NCI-H2081 treated with DMSO at 0.1 percent for 48 hours (cell line): ENCODE results near the gene ITIH2.
"Not testable (repeated sequence)": the region's sequence is repeated elsewhere in the genome, so short reads cannot be mapped to it uniquely, and the experiment has no call there.

ENCODE experiments used
- DNase-seq: peaks from one replicate; lab custom pipeline; 2025; lab: John Stamatoyannopoulos, UW

ITIH2 gene, protein sequence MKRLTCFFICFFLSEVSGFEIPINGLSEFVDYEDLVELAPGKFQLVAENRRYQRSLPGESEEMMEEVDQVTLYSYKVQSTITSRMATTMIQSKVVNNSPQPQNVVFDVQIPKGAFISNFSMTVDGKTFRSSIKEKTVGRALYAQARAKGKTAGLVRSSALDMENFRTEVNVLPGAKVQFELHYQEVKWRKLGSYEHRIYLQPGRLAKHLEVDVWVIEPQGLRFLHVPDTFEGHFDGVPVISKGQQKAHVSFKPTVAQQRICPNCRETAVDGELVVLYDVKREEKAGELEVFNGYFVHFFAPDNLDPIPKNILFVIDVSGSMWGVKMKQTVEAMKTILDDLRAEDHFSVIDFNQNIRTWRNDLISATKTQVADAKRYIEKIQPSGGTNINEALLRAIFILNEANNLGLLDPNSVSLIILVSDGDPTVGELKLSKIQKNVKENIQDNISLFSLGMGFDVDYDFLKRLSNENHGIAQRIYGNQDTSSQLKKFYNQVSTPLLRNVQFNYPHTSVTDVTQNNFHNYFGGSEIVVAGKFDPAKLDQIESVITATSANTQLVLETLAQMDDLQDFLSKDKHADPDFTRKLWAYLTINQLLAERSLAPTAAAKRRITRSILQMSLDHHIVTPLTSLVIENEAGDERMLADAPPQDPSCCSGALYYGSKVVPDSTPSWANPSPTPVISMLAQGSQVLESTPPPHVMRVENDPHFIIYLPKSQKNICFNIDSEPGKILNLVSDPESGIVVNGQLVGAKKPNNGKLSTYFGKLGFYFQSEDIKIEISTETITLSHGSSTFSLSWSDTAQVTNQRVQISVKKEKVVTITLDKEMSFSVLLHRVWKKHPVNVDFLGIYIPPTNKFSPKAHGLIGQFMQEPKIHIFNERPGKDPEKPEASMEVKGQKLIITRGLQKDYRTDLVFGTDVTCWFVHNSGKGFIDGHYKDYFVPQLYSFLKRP

DNA sequence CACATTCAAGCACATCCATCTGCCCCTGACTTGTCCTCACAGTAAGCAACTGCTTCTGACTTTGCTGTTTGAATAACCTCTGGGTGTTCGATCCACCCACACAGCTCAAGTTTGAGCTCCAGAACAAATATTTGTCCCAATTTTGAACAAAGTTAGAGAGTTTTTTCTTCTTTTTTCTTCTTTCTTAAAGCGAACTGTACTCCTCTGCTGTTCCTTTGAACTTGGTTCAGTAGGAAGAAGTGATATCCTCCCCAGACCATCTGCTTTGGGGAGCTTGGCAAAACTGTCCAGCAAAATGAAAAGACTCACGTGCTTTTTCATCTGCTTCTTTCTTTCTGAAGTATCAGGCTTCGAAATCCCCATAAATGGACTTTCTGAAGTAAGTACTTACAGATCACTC, at the start of gene ITIH2:
Gene ITIH2 (plus strand): TSS at position 177 of the 400 bp plus-strand sequence. CDS start 119 bp downstream, at position 296.
- no peak for DNase-seq

DNA sequence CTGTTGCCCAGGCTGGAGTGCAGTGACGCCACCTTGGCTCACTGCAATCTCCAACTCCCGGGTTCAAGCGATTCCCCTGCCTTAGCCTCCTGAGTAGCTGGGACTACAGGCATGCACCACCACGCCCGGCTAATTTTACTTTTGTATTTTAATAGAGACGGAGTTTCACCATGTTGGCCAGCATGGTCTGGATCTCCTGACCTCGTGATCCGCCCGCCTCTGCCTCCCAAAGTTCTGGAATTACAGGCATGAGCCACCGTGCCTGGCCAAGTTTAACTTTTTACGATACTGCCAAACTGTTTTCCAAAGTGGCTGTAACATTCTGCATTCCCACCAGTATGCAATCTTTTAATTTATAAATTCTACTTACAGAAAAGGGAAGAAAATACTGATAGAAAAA, 46.0 kb upstream of the ITIH2 start:
- DNase-seq = not testable (repeated sequence)

DNA sequence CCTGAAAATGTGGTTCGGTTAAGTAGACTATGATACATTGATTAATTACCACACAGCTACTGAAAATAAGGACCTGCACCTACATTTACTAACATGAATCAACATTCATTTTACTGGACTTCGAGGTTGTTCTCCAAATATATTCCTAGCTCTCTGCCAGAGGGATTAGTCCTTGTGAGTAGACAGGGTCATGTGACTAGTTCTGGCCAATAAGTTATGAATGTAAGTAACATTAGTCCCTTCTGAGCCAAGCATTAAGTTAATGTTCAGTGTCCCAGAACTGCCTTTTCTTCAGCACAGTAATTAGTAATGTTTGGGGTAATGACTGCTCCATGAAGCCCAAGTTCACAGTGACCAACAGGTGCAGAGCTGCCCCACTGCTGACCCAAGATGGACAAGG, 45.6 kb upstream of the ITIH2 start:
- no peak for DNase-seq

DNA sequence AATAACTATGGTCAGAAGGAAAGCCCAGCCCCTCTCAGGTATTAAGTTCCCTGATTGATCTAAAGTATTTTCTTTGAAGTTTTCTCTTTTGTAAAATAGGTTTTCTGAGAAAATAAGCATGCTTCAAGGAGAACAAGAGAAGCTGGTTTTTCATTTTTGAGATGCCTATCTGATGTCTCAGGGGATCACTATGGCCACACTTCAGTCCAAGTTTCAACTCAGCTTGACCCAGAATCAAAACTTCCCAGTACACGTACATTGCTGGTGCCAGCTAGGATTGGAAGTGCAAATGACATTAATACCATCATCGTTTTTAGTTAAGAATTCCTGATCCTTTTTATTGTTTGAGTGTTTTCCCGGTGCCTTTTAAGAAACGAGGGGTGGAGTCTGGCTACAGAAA, 43.6 kb upstream of the ITIH2 start:
- DNase-seq = no peak

DNA sequence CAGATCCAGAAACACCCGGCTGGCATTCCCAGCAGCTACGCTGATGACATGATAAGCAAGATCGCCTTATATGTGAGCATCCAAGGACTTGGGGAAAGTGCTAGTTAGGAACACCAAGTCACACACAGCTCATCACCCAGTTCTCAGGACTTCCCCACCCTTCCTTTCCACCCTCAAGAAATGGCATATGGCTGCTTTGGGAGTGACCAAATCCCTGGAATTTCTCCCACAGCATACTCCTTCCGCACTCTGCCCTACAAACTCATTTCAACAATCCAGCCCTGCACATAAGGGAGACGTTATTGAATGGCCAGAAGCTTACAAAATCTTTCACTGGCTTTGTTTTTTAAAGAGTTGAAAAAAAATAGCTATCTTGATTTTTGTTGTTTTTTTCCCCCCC, 40.6 kb upstream of the ITIH2 start:
- DNase-seq = no peak

DNA sequence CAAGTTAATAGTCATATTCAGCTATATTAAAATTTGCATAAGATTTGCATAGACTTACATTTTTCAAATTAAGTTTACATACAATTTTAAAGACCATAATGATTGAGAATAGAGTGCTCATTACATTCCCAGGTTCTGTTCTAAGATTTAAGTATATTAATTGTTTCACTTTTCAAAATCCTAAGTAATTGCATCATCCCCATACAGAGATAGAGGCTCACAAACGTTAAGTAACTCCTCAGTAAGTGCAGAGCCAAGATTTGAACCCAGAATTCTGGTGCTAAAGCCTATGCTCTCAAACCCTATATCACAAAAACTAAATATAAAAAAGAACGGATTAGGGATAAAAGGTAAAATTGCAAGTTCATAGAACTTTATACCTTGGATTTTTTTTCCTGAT, 38.4 kb upstream of the ITIH2 start:
- no peak for DNase-seq

DNA sequence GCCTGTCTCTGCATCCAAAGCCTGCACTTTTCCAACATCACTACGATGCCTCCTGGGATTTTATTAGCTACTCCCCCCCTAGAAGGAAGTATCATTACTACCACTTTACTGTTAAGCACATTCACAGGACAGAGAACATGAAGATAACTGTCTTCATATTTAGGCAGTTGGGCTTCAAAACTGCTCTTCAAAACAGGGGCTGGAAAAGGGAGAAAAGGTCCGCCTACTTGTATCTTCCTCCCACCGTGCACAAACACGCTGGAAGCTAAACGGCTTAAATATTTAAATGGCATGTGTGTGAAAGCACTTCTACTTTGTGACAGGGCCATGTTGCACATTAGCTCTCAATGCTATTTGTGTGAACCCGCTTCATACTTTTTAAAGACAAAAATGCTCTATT, 37.3 kb upstream of the ITIH2 start:
- no peak for DNase-seq

DNA sequence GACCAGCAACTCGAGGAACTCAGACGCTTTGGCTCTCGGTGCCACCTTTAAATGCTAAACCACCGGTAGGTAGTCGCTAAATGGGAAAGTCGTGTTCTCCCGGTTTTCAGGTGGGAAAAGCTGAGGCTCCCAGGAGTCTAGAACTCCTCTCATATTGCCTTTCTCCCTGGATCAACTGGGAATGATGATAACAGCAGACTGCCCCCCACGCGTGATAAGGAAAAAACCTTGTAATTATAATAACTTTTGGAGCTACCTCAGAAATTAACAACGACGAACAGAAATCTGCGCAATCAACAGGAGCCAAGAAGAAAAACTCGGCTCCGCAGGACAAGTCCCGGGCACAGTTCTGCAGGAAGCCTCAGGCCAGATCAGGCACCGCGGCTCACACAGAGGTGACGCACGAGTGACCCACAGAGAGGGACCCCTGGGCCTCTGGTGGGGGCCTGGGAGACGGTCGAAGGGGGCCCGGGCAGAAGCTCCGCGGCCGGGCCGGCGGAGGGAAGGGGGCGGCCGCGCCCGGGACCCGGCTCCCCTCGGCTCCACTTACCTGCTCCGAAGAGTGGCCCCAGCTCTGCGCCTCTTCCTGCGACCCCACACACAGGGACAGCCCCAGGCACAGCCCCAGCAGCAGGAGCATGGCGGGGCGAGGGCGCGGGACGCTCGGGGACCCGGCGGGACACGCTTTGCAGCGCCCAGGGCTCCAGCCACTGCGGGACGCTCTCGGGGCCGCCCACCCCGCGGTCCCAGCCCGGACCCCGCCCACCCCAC, 36.7 kb upstream of the ITIH2 start, which contains the start of gene ITIH5:
Gene ITIH5 (minus strand): TSS at position 714 of the 771 bp plus-strand sequence. CDS start 74 bp downstream, at position 640.
- no peak for DNase-seq

DNA sequence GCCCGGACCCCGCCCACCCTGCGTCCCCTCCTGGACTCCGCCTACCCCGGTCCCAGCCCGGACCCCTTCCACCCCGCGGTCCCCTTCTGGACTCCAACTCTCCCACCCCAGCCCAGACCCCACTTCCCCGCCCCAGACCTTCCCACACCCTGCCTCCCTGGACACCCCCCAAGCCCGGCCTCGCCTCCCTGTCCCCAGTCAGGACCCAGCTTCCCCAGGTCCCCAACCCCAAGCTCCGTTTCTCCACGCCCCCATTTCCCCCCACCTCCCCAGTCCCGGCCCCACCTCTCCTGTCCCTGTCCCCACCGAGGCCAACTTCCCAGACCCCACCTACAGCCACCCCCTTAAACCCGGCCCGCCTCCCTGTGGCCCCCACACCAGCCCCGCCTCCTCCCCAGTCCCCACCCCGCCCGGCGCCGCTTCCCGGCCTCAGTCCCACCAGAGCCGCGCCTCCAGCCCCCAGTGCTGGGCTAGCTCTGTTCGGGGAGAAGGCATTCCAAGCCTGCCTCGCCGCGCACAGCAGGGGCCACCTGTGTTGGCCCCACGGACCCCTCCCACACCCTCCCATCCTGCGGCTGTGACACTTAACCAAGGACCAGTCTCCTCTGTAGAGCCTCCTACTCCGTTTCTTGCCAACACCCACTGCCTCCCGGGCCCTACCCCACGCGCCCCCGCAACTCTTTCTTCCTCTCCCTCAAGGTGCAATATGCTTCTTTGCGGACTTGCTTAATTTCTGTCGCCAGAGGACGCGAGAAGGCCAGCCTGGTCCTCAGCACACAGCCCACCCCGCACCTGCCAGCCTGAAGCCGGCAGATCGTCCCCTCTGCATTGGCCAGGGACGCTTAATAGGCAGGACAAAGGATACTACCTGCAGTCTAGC, 35.6 kb upstream of the ITIH2 start:
- no peak for DNase-seq

DNA sequence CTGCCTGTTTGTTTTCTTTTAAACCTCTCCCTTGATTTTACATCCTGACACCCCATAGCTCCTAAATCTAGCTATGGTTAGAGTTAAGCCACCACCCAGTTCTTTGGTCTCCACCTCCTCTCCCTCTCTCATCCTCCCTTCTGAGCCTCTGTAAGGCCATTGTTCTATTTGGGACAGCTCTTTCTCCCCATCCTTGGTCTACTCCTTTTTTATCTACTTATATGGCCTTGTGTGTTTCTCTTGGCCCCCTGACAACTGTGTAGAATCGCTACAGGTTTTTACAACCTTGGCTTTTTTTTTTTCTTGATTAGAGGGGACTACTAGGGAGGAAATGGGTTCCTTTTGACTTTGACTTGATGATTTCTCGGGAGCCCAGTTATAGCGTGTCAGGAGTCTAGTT, 33.0 kb upstream of the ITIH2 start:
- DNase-seq = no peak

DNA sequence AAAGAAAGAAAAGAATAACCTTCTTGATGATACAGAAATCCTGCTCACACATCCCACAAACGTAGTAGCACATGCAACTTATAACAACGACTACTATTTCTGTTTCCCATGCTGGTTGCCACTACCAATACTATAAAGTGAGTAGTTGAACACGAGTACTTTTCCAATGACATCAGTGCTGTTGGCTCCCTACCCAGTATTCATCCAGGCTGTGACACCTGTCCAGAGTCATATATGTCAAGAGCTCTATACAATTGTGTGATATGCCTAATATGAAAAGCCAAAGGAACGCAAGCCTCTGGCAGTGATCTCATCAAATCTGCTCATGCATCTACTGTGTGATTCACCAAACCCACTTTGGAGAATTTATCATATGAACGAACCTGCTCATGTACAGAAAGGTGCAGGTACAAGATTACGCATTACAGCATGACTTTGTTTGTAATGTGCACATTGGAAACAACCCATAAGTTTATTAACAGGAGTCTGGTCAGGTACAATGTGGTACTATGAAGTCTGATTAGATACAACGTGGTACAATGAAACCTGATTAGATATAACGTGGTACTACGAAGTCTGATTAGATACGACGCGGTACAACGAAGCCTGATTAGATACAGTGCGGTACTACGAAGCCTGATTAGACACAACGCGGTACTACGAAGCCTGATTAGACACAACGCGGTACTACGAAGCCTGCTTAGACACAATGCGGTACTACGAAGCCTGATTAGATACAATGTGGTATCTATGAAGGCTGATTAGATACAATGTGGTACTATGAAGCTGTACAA, 30.6 kb upstream of the ITIH2 start:
- DNase-seq = no peak

DNA sequence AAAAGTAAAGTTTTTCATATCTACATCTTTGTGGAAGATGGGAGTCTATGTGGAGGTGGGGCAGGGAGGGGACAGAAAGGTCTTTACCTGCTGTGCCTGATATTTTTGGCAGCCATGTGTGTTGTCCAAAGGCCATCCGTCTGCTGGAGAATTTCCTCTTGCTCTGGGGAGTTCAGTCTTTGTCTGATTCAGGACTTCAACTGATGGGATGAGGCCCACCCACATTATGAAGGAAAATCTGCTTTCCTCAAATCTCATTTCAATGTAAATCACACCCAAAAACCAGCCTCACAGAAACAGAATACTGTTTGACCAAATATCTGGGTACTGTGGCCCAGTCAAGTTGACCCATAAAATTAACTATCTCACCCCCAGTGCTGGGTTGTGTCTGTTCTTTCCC, 23.9 kb upstream of the ITIH2 start:
- DNase-seq = no peak

DNA sequence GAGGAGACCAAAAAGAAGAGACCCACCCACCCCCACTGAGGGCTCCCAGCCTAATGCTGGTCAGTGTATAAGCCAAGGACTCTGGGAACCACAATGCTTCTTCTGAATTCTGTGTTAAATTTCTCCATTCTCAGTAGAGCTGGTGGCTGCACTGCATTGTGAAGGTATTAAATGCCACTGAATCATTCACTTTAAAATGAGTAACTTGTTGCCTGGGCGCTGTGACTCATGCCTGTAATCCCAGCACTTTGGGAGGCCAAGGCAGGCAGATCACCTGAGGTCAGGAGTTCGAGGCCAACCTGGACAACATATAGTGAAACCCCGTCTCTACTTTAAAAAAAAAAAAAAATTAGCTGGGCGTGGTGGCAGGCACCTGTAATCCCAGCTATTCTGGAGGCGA, 23.0 kb upstream of the ITIH2 start:
- not testable (repeated sequence) for DNase-seq

DNA sequence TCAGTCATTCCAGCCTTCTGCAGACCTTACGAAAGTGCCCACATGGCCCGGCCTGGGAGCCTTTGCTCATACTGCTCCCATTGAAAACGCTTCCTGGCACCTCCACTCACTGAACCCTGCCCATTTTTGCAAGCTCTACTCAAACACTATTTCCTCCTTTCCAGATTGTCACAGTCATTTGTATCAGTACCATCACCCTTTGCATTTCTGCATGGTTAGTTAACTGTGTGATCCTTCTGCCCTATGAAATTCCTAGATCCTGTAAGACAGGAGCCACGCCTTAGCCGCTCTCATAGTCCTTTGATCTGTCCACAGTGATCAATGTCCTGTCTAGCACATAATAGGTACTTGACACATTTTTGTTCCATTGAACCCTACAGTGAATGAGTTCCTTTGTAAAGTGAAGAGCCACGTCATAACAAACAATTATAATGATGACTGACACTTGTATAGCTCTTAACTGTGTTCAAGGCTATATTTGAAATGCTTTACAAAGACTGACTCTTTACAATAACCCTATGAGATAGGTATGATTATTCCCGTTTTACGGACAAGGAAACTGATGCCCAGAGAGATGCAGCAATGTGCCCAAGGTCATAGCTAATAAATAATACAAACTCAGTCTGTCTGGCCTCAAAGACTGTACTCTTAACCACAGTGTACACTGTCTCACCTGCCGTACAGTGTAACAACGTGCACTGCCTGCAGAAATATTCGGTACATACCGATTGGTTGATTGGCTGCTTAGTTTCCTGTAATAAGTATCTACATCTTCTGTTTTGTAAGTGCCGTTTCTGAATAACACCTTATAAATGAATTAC, 16.6 kb upstream of the ITIH2 start:
- DNase-seq = no peak

DNA sequence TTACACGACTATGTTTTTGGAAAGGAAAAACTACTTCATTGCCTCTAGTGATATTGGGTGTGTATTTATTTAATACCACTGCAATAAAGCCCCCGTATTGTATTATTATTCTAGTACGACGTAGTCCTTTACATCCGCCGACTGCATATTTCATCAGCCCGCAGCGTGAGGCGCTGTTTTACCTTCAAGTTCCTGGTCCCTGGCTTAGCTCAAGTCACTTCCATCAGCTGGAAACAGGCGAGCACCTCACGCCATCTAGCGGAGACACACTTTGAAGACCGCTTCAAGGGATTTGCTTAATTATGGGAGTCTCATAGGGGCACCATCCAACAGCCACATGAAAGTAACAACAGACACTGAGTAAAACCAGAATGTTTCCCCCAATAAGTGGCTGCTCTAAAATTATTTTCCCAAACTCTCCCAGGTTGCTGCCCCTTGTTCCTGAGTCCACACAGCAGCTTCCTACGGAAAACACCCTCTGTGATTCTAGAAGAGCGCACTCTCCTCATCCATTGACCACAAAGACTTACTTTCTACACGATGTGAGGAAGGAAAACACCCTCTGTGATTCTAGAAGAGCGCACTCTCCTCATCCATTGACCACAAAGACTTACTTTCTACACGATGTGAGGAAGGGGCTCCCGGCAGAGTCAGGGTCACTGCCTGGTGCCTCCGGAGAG, 15.7 kb upstream of the ITIH2 start:
- DNase-seq = peak; percentile 24

DNA sequence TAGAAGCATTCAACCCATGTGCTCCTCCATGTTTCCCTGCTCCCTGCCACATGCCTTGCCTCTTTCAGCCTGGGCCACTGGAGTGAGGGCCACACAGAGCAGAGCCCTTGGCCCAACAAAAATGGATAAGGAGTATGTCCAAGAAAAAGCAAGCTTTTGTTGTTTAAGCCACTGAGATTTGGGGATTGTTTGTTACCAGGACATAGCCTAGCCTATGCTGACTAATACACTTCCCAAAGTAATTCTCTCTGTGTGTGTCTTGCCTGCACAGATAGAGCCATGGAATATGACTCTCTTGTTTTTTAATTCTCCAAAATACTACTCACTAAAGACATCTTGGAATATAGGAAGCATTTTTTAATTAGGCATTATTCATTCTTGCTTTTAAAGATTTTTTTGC, 13.5 kb upstream of the ITIH2 start:
- DNase-seq = no peak

DNA sequence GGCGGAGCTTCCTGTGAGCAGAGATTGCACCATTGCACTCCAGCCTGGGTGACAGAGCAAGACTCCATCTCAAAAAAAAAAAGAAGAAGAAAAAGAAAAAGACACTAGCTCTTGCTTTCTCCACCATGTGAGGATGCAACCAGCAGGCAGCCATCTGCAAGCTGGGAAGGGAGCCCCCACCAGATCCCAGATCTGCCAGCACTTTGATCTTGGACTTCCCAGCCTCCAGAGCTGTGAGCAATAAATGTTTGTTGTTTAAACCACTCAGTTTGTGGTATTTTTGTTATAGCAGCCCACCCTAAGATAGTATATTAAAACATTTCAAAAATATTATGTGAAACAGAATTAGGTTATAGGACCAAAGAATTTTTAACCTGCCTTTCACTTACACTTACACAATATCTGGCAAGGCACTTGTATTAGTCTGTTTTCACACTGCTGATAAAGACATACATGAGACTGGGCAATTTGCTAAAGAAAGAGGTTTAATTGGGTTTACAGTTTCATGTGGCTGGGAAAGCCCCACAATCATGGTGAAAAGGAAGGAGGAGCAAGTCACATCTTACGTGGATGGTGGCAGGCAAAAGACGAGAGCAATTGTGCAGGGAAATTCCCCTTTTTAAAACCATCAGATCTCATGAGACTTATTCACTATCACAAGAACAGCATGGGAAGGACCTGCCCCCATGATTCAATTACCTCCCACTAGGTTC, 12.1 kb upstream of the ITIH2 start:
- DNase-seq = not testable (repeated sequence)

DNA sequence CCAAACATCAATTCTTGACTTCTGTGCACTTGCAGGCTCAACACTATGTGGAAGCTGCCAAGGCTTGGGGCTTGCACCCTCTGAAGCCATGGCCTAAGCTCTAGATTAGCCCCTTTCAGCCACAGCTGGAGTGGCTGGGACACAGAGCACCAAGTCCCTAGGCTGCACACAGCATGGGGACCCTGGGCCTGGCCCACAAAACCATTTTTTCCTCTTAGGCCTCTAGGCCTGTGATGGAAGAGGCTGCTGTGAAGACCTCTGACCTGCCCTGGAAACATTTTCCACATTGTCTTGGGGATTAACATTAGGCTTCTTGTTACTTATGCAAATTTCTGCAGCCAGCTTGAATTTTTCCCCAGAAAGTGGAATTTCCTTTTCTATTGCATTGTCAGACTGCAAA, 10.7 kb upstream of the ITIH2 start:
- DNase-seq = not testable (repeated sequence)
